ENCODE measurements around the gene TMTC1.
"Not testable (repeated sequence)": the region's sequence is repeated elsewhere in the genome, so short reads cannot be mapped to it uniquely, and the experiment has no call there.

TMTC1 gene

GRCh38 chr12:29783773-29784666 lies at the start of gene TMTC1:
TMTC1 (minus strand) TSS chr12:29783942; CDS start chr12:29783751, 191 bp downstream.
- Histone ChIP-seq H3K4me3 (ENCODE audit: low read length) (peak within 1 kb of the TSS; percentile 31), H3K4me1 (ENCODE audit: control insufficient read depth, insufficient read depth, low read length) (no peaks in the 10 kb centered on the region), H3K27me3 (ENCODE audit: control insufficient read depth, insufficient read depth, low read length) (peaks cover 31% of the 10 kb centered on the region), H3K9ac (ENCODE audit: low read length) (peak within 1 kb of the TSS; percentile 56), H3K9me3 (ENCODE audit: control insufficient read depth, low read length) (no peaks in the 10 kb centered on the region), H3K36me3 (ENCODE audit: control insufficient read depth, insufficient read depth, low read length) (no peaks in the 10 kb centered on the region)

- Histone ChIP-seq H3K27me3 (ENCODE audit: control insufficient read depth, insufficient read depth, low read length) (no peaks in the 10 kb centered on the region), H3K4me3 (ENCODE audit: low read length) (no peak overlapping the region), H3K9ac (ENCODE audit: low read length) (no peak overlapping the region), H3K9me3 (ENCODE audit: control insufficient read depth, low read length) (no peaks in the 10 kb centered on the region), H3K4me1 (ENCODE audit: control insufficient read depth, insufficient read depth, low read length) (no peaks in the 10 kb centered on the region), H3K36me3 (ENCODE audit: control insufficient read depth, insufficient read depth, low read length) (no peaks in the 10 kb centered on the region)
Observed at GRCh38 chr12:29831173-29831572, 47.4 kb upstream of the TMTC1 start.

- Histone ChIP-seq H3K4me3 (ENCODE audit: low read length) (no peak overlapping the region), H3K4me1 (ENCODE audit: control insufficient read depth, insufficient read depth, low read length) (no peaks in the 10 kb centered on the region), H3K27me3 (ENCODE audit: control insufficient read depth, insufficient read depth, low read length) (no peaks in the 10 kb centered on the region), H3K36me3 (ENCODE audit: control insufficient read depth, insufficient read depth, low read length) (no peaks in the 10 kb centered on the region), H3K9me3 (ENCODE audit: control insufficient read depth, low read length) (no peaks in the 10 kb centered on the region), H3K9ac (ENCODE audit: low read length) (no peak overlapping the region)
Observed at GRCh38 chr12:29830391-29830790, 46.6 kb upstream of the TMTC1 start.

GRCh38 chr12:29818916-29819623 lies 35.3 kb upstream of the TMTC1 start:
- no peaks in the 10 kb centered on the region for H3K4me1 ChIP-seq (ENCODE audit: control insufficient read depth, insufficient read depth, low read length)
- H3K27me3 ChIP-seq (ENCODE audit: control insufficient read depth, insufficient read depth, low read length) = no peaks in the 10 kb centered on the region
- H3K4me3 ChIP-seq (ENCODE audit: low read length) = no peak overlapping the region
- H3K36me3 ChIP-seq (ENCODE audit: control insufficient read depth, insufficient read depth, low read length) = no peaks in the 10 kb centered on the region
- no peaks in the 10 kb centered on the region for H3K9me3 ChIP-seq (ENCODE audit: control insufficient read depth, low read length)
- no peak overlapping the region for H3K9ac ChIP-seq (ENCODE audit: low read length)

GRCh38 chr12:29816874-29817725 lies 33.4 kb upstream of the TMTC1 start:
- no peaks in the 10 kb centered on the region for H3K9me3 ChIP-seq (ENCODE audit: control insufficient read depth, low read length)
- no peak overlapping the region for H3K4me3 ChIP-seq (ENCODE audit: low read length)
- H3K36me3 ChIP-seq (ENCODE audit: control insufficient read depth, insufficient read depth, low read length) = no peaks in the 10 kb centered on the region
- no peaks in the 10 kb centered on the region for H3K4me1 ChIP-seq (ENCODE audit: control insufficient read depth, insufficient read depth, low read length)
- H3K9ac ChIP-seq (ENCODE audit: low read length) = no peak overlapping the region
- H3K27me3 ChIP-seq (ENCODE audit: control insufficient read depth, insufficient read depth, low read length) = no peaks in the 10 kb centered on the region

GRCh38 chr12:29809616-29810361 lies 26.0 kb upstream of the TMTC1 start:
- H3K4me1 ChIP-seq (ENCODE audit: control insufficient read depth, insufficient read depth, low read length); H3K36me3 ChIP-seq (ENCODE audit: control insufficient read depth, insufficient read depth, low read length); H3K27me3 ChIP-seq (ENCODE audit: control insufficient read depth, insufficient read depth, low read length); H3K9me3 ChIP-seq (ENCODE audit: control insufficient read depth, low read length); H3K4me3 ChIP-seq (ENCODE audit: low read length); H3K9ac ChIP-seq (ENCODE audit: low read length): not testable (repeated sequence)

GRCh38 chr12:29807129-29807528 lies 23.4 kb upstream of the TMTC1 start:
- Histone ChIP-seq H3K27me3 (ENCODE audit: control insufficient read depth, insufficient read depth, low read length) (no peaks in the 10 kb centered on the region), H3K4me1 (ENCODE audit: control insufficient read depth, insufficient read depth, low read length) (no peaks in the 10 kb centered on the region), H3K9ac (ENCODE audit: low read length) (no peak overlapping the region), H3K36me3 (ENCODE audit: control insufficient read depth, insufficient read depth, low read length) (no peaks in the 10 kb centered on the region), H3K9me3 (ENCODE audit: control insufficient read depth, low read length) (no peaks in the 10 kb centered on the region), H3K4me3 (ENCODE audit: low read length) (no peak overlapping the region)

GRCh38 chr12:29804019-29804418 lies 20.3 kb upstream of the TMTC1 start:
- Histone ChIP-seq H3K4me3 (ENCODE audit: low read length) (no peak overlapping the region), H3K9me3 (ENCODE audit: control insufficient read depth, low read length) (no peaks in the 10 kb centered on the region), H3K36me3 (ENCODE audit: control insufficient read depth, insufficient read depth, low read length) (no peaks in the 10 kb centered on the region), H3K9ac (ENCODE audit: low read length) (no peak overlapping the region), H3K27me3 (ENCODE audit: control insufficient read depth, insufficient read depth, low read length) (no peaks in the 10 kb centered on the region), H3K4me1 (ENCODE audit: control insufficient read depth, insufficient read depth, low read length) (no peaks in the 10 kb centered on the region)

GRCh38 chr12:29799591-29799990 lies 15.8 kb upstream of the TMTC1 start:
- Histone ChIP-seq H3K9ac (ENCODE audit: low read length) (no peak overlapping the region), H3K9me3 (ENCODE audit: control insufficient read depth, low read length) (no peaks in the 10 kb centered on the region), H3K4me1 (ENCODE audit: control insufficient read depth, insufficient read depth, low read length) (no peaks in the 10 kb centered on the region), H3K27me3 (ENCODE audit: control insufficient read depth, insufficient read depth, low read length) (no peaks in the 10 kb centered on the region), H3K36me3 (ENCODE audit: control insufficient read depth, insufficient read depth, low read length) (no peaks in the 10 kb centered on the region), H3K4me3 (ENCODE audit: low read length) (no peak overlapping the region)

- Histone ChIP-seq H3K4me1 (ENCODE audit: control insufficient read depth, insufficient read depth, low read length) (no peaks in the 10 kb centered on the region), H3K27me3 (ENCODE audit: control insufficient read depth, insufficient read depth, low read length) (no peaks in the 10 kb centered on the region), H3K36me3 (ENCODE audit: control insufficient read depth, insufficient read depth, low read length) (no peaks in the 10 kb centered on the region), H3K4me3 (ENCODE audit: low read length) (no peak overlapping the region), H3K9ac (ENCODE audit: low read length) (no peak overlapping the region), H3K9me3 (ENCODE audit: control insufficient read depth, low read length) (no peaks in the 10 kb centered on the region)
Observed at GRCh38 chr12:29797565-29798355, 14.0 kb upstream of the TMTC1 start.

GRCh38 chr12:29796823-29797263 lies 13.1 kb upstream of the TMTC1 start:
- Histone ChIP-seq H3K9ac (ENCODE audit: low read length) (no peak overlapping the region), H3K4me1 (ENCODE audit: control insufficient read depth, insufficient read depth, low read length) (no peaks in the 10 kb centered on the region), H3K4me3 (ENCODE audit: low read length) (no peak overlapping the region), H3K36me3 (ENCODE audit: control insufficient read depth, insufficient read depth, low read length) (no peaks in the 10 kb centered on the region), H3K27me3 (ENCODE audit: control insufficient read depth, insufficient read depth, low read length) (no peaks in the 10 kb centered on the region), H3K9me3 (ENCODE audit: control insufficient read depth, low read length) (no peaks in the 10 kb centered on the region)

Data from mucosa of stomach (tissue), 1 donor.